ENCODE measurements around the gene PRKCB. TPM values are rescaled to one million over a fixed set of nuclear protein-coding genes. Genes with fewer than 3 reads are reported as not detected.

Gene PRKCB
- total and polyA plus RNA-seq, 2 of the 8 experiments (the other 6 are each of a cell fraction or from before 2014, with no cell fraction given): 7.1 to 12.1 TPM

- Histone ChIP-seq H3K4me3 (ENCODE audit: extremely low read depth in 1 of 4, insufficient read depth in 2 of 4, low read depth in 3 of 4, low read length in 4 of 4) (no peak overlapping the region), H3K27me3 (replicated peaks in 1 of 4; ENCODE audit: control insufficient read depth in 3 of 4, extremely low read depth in 1 of 4, insufficient read depth in 3 of 4, low read length in 3 of 4) (no peaks in the 10 kb centered on the region), H2BK12ac (ENCODE audit: low read depth, low read length) (no peak overlapping the region), H3K27ac (ENCODE audit: low read depth, low read length) (no peak overlapping the region), H3K4me2 (ENCODE audit: insufficient read depth in 1 of 2, low read depth in 2 of 2, low read length in 2 of 2) (no peak overlapping the region), H4K20me1 (replicated peaks in 1 of 2; ENCODE audit: control insufficient read depth in 1 of 2, insufficient read depth in 2 of 2, low read length in 2 of 2) (no peaks in the 10 kb centered on the region), H2BK20ac (ENCODE audit: low read length) (no peak overlapping the region), H2AK5ac (ENCODE audit: low read depth, low read length) (no peak overlapping the region), H3K56ac (replicated peaks; ENCODE audit: insufficient read length, low read depth, low read length) (no peak overlapping the region), H3K23ac (ENCODE audit: insufficient read length) (no peak overlapping the region), H2BK5ac (ENCODE audit: low read depth, low read length) (no peak overlapping the region), H4K5ac (ENCODE audit: insufficient read length, low read depth, low read length) (no peak overlapping the region), H4K91ac (replicated peaks; ENCODE audit: insufficient read length, low read length) (no peak overlapping the region), H3K14ac (ENCODE audit: insufficient read length) (no peak overlapping the region), H3K9me3 (ENCODE audit: insufficient read depth in 2 of 2, low read depth in 1 of 2, low read length in 1 of 2) (no peaks in the 10 kb centered on the region), H2BK120ac (replicated peaks; ENCODE audit: low read depth, low read length) (no peak overlapping the region), H3K4ac (replicated peaks; ENCODE audit: insufficient read length, low read depth, low read length) (no peak overlapping the region), H3K18ac (ENCODE audit: extremely low read depth, low read length) (no peak overlapping the region), H3K4me1 (replicated peaks in 1 of 4; ENCODE audit: control insufficient read depth in 3 of 4, insufficient read depth in 4 of 4, low read length in 3 of 4) (peaks cover 0 to 3% (median 0%) of the 10 kb centered on the region in 4 experiments; a peak in 1 of 7 replicates), H4K8ac (ENCODE audit: extremely low read depth, insufficient read depth, low read length) (no peak overlapping the region), H3K9ac (replicated peaks in 1 of 4; ENCODE audit: extremely low read depth in 1 of 4, low read depth in 3 of 4, low read length in 3 of 4) (no peak overlapping the region), H3K36me3 (ENCODE audit: control insufficient read depth in 2 of 4, insufficient read depth in 4 of 4, low read length in 3 of 4) (no peaks in the 10 kb centered on the region), H3K23me2 (ENCODE audit: low read depth, low read length) (no peaks in the 10 kb centered on the region), H2AFZ (ENCODE audit: low read length) (no peak overlapping the region), H3K79me1 (ENCODE audit: low read depth, low read length) (no peaks in the 10 kb centered on the region), H3K79me2 (ENCODE audit: control insufficient read depth in 1 of 2, insufficient read depth in 2 of 2, low read length in 2 of 2) (no peaks in the 10 kb centered on the region), H2BK15ac (ENCODE audit: low read length) (no peak overlapping the region)
- FAIRE-seq (no peak), DNase-seq (ENCODE audit: low read depth in 1 of 2, low spot score in 2 of 2) (peak in 1 of 2 experiments; percentile 29)
- ChIA-PET CTCF (ENCODE audit: partially characterized antibody) (no interaction called here), POLR2A (ENCODE audit: partially characterized antibody) (no interaction called here)
- 93% methylated on average over 5 of the region's 5 CpGs; no CpG with 5 or more reads in 1 of the 2 experiments for WGBS, 2 experiments (ENCODE audit: extremely low coverage in 1 of 2, insufficient coverage in 1 of 2, insufficient read length in 1 of 2, insufficient replicate concordance in 2 of 2, low coverage in 1 of 2, low lambda C conversion rate in 2 of 2, missing lambda C conversion rate in 1 of 2)
- TF ChIP-seq RAD21 (IDR thresholded peaks at IDR 0.05 in 1 of 2, conservative IDR thresholded peaks at IDR 0.05 in 1 of 2; ENCODE audit: low read depth in 2 of 2, low read length in 2 of 2) (no peak), CTBP2 (IDR thresholded peaks at IDR 0.05; ENCODE audit: borderline replicate concordance, insufficient read depth, insufficient read length, low read length) (no peak), MAFK (IDR thresholded peaks at IDR 0.05; ENCODE audit: low read depth, low read length) (no peak), SP1 (IDR thresholded peaks at IDR 0.05; ENCODE audit: low read depth, low read length) (no peak), SIRT6 (IDR thresholded peaks at IDR 0.05; ENCODE audit: low read length) (no peak), CEBPB (IDR thresholded peaks at IDR 0.05; ENCODE audit: low read depth, low read length) (no peak)
Measured at GRCh38 chr16:23962001-23962400, 126.2 kb downstream of the PRKCB start.
